ENCODE measurements around the gene OPRL1.

OPRL1 gene

GRCh38 chr20:64104667-64105451, 25.0 kb downstream of the OPRL1 start:
- DNase-seq (ENCODE audit: low read depth): no peak

- DNase-seq (ENCODE audit: low read depth): no peak
These were observed 26.1 kb downstream of the OPRL1 start for GRCh38 chr20:64105846-64106434.

- DNase-seq (ENCODE audit: low read depth): no peak
These were observed 26.6 kb downstream of the OPRL1 start for GRCh38 chr20:64106435-64106961.

- DNase-seq (ENCODE audit: low read depth): no peak
These were observed 27.3 kb downstream of the OPRL1 start, which contains the start of gene NPBWR2 for GRCh38 chr20:64106981-64107735. Gene NPBWR2, minus strand, starts transcription at chr20:64107565. Its CDS starts 734 bp downstream, at chr20:64106831.

GRCh38 chr20:64107736-64108457, 28.0 kb downstream of the OPRL1 start:
- no peak for DNase-seq (ENCODE audit: low read depth)

GRCh38 chr20:64108731-64109681, 29.1 kb downstream of the OPRL1 start:
- no peak for DNase-seq (ENCODE audit: low read depth)

- DNase-seq (ENCODE audit: low read depth): no peak
These were observed 30.0 kb downstream of the OPRL1 start for GRCh38 chr20:64109831-64110391.

- no peak for DNase-seq (ENCODE audit: low read depth)
These were observed 30.7 kb downstream of the OPRL1 start for GRCh38 chr20:64110411-64111068.

GRCh38 chr20:64111841-64112641, 32.2 kb downstream of the OPRL1 start:
- no peak for DNase-seq (ENCODE audit: low read depth)

- no peak for DNase-seq (ENCODE audit: low read depth)
These were observed 33.0 kb downstream of the OPRL1 start for GRCh38 chr20:64112691-64113443.

- no peak for DNase-seq (ENCODE audit: low read depth)
These were observed 33.5 kb downstream of the OPRL1 start for GRCh38 chr20:64113444-64113775.

- DNase-seq (ENCODE audit: low read depth): no peak
These were observed 34.0 kb downstream of the OPRL1 start for GRCh38 chr20:64113796-64114355.

GRCh38 chr20:64114356-64114971, 34.6 kb downstream of the OPRL1 start:
- no peak for DNase-seq (ENCODE audit: low read depth)

- no peak for DNase-seq (ENCODE audit: low read depth)
These were observed 35.5 kb downstream of the OPRL1 start for GRCh38 chr20:64115171-64115911.

- DNase-seq (ENCODE audit: low read depth): no peak
These were observed 36.1 kb downstream of the OPRL1 start for GRCh38 chr20:64116016-64116415.

GRCh38 chr20:64116541-64117431, 36.9 kb downstream of the OPRL1 start:
- no peak for DNase-seq (ENCODE audit: low read depth)

Measured in GM04504 (cell line).